Endodermal cell (in vitro differentiated cells): ENCODE measurements around the gene FN1. TPM values are rescaled to one million over a fixed set of nuclear protein-coding genes. Genes with fewer than 3 reads are reported as not detected.

Source experiments
- DNase-seq: peaks from one replicate; pipeline ENCODE4 v3.0.0-alpha.2; 2017
- H3K27ac ChIP-seq: 2 replicates; pipeline ENCODE4 v1.5.1; 2013; ENCODE audit warnings: mild to moderate bottlenecking, low read depth, low read length, moderate library complexity
- H3K27me3 ChIP-seq: 2 replicates; pipeline ENCODE4 v1.6.1; 2013; ENCODE audit warnings: mild to moderate bottlenecking, low read length, moderate library complexity; ENCODE audit not compliant: insufficient read depth, control insufficient read depth, poor library complexity, severe bottlenecking
- H3K36me3 ChIP-seq: 2 replicates; pipeline ENCODE4 v1.7.0; 2013; ENCODE audit warnings: mild to moderate bottlenecking, low read length, moderate library complexity; ENCODE audit not compliant: control insufficient read depth, insufficient read depth
- H3K4me1 ChIP-seq: one replicate; pipeline ENCODE4 v1.7.0; 2013; ENCODE audit warnings: low read length; ENCODE audit not compliant: control insufficient read depth, insufficient read depth
- H3K4me3 ChIP-seq: 2 replicates; pipeline ENCODE4 v1.5.1; 2013; ENCODE audit warnings: mild to moderate bottlenecking, low read length, moderate library complexity
- H3K9ac ChIP-seq: 2 replicates; pipeline ENCODE4 v1.6.1; 2013; ENCODE audit warnings: mild to moderate bottlenecking, low read length, moderate library complexity; ENCODE audit not compliant: poor library complexity, severe bottlenecking; ENCODE audit errors: extremely low read depth
- H3K9me3 ChIP-seq: 2 replicates; pipeline ENCODE4 v1.6.1; 2013; ENCODE audit warnings: mild to moderate bottlenecking, low read length, moderate library complexity; ENCODE audit not compliant: control insufficient read depth
- H3K27ac Mint-ChIP-seq: 2 replicates; pipeline ENCODE4 v1.8.0; 2020; ENCODE audit warnings: mixed read lengths
- H3K27me3 Mint-ChIP-seq: 2 replicates; pipeline ENCODE4 v1.8.0; 2021; ENCODE audit warnings: mild to moderate bottlenecking, mixed read lengths; ENCODE audit not compliant: insufficient read depth
- H3K36me3 Mint-ChIP-seq: 2 replicates; pipeline ENCODE4 v1.8.0; 2020; ENCODE audit warnings: low read depth, mixed read lengths
- H3K4me1 Mint-ChIP-seq: 2 replicates; pipeline ENCODE4 v1.8.0; 2020; ENCODE audit warnings: mixed read lengths
- H3K4me3 Mint-ChIP-seq: 2 replicates; pipeline ENCODE4 v1.8.0; 2020; ENCODE audit warnings: mild to moderate bottlenecking, moderate library complexity, mixed read lengths
- H3K9me3 Mint-ChIP-seq: 2 replicates; pipeline ENCODE4 v1.8.0; 2020; ENCODE audit warnings: mild to moderate bottlenecking, mixed read lengths
- WGBS, 2 experiments: methylation state at CpG; one replicate each; pipeline versions ENCODE4 v1.1.5 to v1.1.7; 2013; ENCODE audit warnings: missing lambda C conversion rate in 2 of 2, mixed read lengths in 1 of 2; ENCODE audit not compliant: insufficient coverage in 1 of 2, insufficient read length in 1 of 2; 5-methylcytosine and 5-hydroxymethylcytosine counted together
- total RNA-seq, 2 donors: library from RNA; stranded (reverse); fragmentation: NEBNext Ultra II Directional in 1 of 2; extraction: Animal tissue kit (Norgen Biotek cat#: 25700) in 1 of 2; gene quantifications; 2 replicates in 1 of 2; 3 replicates in 1 of 2; pipeline ENCODE4 v1.2.1, GENCODE V29; 2021
- TF ChIP-seq, protein P1 (sequence below): fragments of 200-600 bp; sonication (generic); conservative IDR thresholded peaks from 2 replicates; pipeline ENCODE4 v1.5.0; 2021; ENCODE audit warnings: antibody characterized with exemption, mild to moderate bottlenecking

The FN1 gene
- total RNA-seq, 2 donors from 2014 or later: 2,721 to 2,960 TPM

- no peak overlapping the region for H3K27ac ChIP-seq
- peaks cover 87% of the 10 kb centered on the region for H3K36me3 ChIP-seq
- no peak for DNase-seq
- no peaks in the 10 kb centered on the region for H3K4me1 ChIP-seq
- 93 to 98% methylated on average over 7 of the region's 7 CpGs for WGBS, 2 experiments
- TF ChIP-seq, protein P1, sequence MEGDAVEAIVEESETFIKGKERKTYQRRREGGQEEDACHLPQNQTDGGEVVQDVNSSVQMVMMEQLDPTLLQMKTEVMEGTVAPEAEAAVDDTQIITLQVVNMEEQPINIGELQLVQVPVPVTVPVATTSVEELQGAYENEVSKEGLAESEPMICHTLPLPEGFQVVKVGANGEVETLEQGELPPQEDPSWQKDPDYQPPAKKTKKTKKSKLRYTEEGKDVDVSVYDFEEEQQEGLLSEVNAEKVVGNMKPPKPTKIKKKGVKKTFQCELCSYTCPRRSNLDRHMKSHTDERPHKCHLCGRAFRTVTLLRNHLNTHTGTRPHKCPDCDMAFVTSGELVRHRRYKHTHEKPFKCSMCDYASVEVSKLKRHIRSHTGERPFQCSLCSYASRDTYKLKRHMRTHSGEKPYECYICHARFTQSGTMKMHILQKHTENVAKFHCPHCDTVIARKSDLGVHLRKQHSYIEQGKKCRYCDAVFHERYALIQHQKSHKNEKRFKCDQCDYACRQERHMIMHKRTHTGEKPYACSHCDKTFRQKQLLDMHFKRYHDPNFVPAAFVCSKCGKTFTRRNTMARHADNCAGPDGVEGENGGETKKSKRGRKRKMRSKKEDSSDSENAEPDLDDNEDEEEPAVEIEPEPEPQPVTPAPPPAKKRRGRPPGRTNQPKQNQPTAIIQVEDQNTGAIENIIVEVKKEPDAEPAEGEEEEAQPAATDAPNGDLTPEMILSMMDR: no peak
- H3K9ac ChIP-seq: no peak overlapping the region
- no peaks in the 10 kb centered on the region for H3K27me3 ChIP-seq
- no peak overlapping the region for H3K4me3 ChIP-seq
- no peak overlapping the region for H3K4me3 Mint-ChIP-seq
- no peaks in the 10 kb centered on the region for H3K27me3 Mint-ChIP-seq
- no peaks in the 10 kb centered on the region for H3K9me3 ChIP-seq
- H3K4me1 Mint-ChIP-seq: no peaks in the 10 kb centered on the region
- peaks cover 89% of the 10 kb centered on the region for H3K36me3 Mint-ChIP-seq
- no peaks in the 10 kb centered on the region for H3K9me3 Mint-ChIP-seq
- H3K27ac Mint-ChIP-seq: no peak overlapping the region
Observed at GRCh38 chr2:215386566-215386965, 49.3 kb downstream of the FN1 start.

DNA sequence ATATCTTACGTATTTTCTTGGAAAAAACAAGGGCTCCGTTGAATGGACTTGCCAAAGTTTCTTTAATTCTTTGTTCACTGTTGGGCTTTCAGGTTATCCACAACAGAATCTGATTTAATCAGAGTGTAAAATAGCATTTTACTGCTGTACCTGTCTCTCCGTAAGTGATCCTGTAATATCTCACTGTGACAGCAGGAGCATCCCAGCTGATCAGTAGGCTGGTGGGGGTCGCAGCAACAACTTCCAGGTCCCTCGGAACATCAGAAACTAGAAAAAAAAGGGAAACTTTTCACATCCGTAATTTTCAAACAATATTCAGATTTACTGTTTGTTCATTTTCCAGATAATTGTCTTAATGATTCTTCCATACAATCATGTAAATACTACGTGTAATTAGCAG lies 51.2 kb downstream of the FN1 start:
- Mint-ChIP-seq H3K27ac (no peak overlapping the region), H3K4me1 (no peaks in the 10 kb centered on the region), H3K4me3 (no peak overlapping the region), H3K27me3 (no peaks in the 10 kb centered on the region), H3K9me3 (no peaks in the 10 kb centered on the region), H3K36me3 (peaks cover 88% of the 10 kb centered on the region)
- DNase-seq: no peak
- Histone ChIP-seq H3K27me3 (no peaks in the 10 kb centered on the region), H3K36me3 (peaks cover 87% of the 10 kb centered on the region), H3K9me3 (no peaks in the 10 kb centered on the region), H3K9ac (no peak overlapping the region), H3K4me3 (no peak overlapping the region), H3K27ac (no peak overlapping the region), H3K4me1 (no peaks in the 10 kb centered on the region)
- TF ChIP-seq, protein P1: no peak
- WGBS, 2 experiments: 93 to 94% methylated on average over 3 to 5 of the region's 7 CpGs

DNA sequence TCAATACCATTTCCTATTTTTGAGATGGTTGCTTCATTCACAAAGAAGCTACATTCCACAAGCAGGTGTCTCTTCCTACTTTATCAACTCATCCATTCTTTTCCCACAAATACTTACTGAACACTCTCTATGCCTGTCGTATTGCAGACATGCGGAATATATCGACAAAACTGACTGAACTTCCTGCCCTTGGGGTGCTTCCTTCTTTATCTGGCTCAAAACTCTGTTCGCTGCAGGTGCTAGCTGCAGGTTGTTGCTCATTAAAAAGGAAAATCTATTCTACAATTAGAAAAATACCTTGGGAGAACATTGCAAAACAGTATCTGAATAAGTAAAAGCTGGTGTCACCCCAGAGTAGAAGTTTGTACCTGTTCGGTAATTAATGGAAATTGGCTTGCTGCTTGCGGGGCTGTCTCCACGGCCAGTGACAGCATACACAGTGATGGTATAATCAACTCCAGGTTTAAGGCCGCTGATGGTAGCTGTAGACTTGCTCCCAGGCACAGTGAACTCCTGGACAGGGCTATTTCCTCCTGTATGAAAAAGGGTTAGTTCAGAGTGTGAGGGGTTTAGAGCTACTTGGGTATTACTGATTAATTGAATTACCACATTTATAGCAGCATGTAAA lies 52.1 kb downstream of the FN1 start:
- Mint-ChIP-seq H3K27ac (no peak overlapping the region), H3K9me3 (no peaks in the 10 kb centered on the region), H3K36me3 (peaks cover 91% of the 10 kb centered on the region), H3K4me3 (no peak overlapping the region), H3K4me1 (no peaks in the 10 kb centered on the region), H3K27me3 (no peaks in the 10 kb centered on the region)
- Histone ChIP-seq H3K4me1 (no peaks in the 10 kb centered on the region), H3K27me3 (no peaks in the 10 kb centered on the region), H3K36me3 (peaks cover 90% of the 10 kb centered on the region), H3K4me3 (no peak overlapping the region), H3K9me3 (no peaks in the 10 kb centered on the region), H3K9ac (no peak overlapping the region), H3K27ac (no peak overlapping the region)
- 97 to 98% methylated on average over 4 to 8 of the region's 8 CpGs for WGBS, 2 experiments
- DNase-seq: no peak
- TF ChIP-seq, protein P1: no peak
